ENCODE results near the gene SERINC5.

GRCh38 chr5:80068775-80069174, 187.1 kb downstream of the SERINC5 start:
- TF ChIP-seq CTCF (conservative IDR thresholded peaks at IDR 0.05; ENCODE audit: low read depth, low read length): no peak
- no peak for TF ChIP-seq EZH2 (IDR thresholded peaks at IDR 0.05; ENCODE audit: low read length, unreplicated experiment)
